GM19193 (cell line): Measurements from ENCODE around the gene NAE1.

ENCODE experiments used
- POLR2A ChIP-seq: IDR thresholded peaks from 4 replicates; pipeline ENCODE4 v1.6.1; 2011; ENCODE audit not compliant: insufficient read depth, insufficient read length; ENCODE audit errors: extremely low read depth

The NAE1 gene

GRCh38 chr16:66830422-66831404 lies at the start of gene NAE1:
TSS of gene NAE1 (minus strand) at chr16:66830976. CDS start at chr16:66830899, 77 bp downstream.
- peak; percentile 91 for TF ChIP-seq POLR2A

DNA sequence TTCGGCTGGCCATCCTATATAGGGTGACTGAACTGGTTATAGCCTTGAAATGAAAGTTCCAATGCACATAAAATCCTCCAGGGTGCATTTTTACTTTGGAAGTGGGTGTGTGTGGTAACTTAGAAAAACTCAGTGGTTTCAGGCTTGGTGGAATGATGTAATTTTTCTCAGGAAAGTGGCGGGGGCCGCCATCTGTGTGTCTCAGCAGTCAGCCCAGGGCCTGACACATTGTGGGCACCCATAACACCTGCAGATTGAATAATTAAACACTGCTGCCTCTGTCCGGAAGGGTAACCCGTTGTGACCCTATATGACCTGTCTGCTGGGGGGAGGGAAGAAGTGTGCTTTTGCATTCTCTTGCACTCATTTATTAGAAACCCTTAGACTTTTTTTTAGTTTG lies 47.3 kb upstream of the NAE1 start:
- no peak for TF ChIP-seq POLR2A

DNA sequence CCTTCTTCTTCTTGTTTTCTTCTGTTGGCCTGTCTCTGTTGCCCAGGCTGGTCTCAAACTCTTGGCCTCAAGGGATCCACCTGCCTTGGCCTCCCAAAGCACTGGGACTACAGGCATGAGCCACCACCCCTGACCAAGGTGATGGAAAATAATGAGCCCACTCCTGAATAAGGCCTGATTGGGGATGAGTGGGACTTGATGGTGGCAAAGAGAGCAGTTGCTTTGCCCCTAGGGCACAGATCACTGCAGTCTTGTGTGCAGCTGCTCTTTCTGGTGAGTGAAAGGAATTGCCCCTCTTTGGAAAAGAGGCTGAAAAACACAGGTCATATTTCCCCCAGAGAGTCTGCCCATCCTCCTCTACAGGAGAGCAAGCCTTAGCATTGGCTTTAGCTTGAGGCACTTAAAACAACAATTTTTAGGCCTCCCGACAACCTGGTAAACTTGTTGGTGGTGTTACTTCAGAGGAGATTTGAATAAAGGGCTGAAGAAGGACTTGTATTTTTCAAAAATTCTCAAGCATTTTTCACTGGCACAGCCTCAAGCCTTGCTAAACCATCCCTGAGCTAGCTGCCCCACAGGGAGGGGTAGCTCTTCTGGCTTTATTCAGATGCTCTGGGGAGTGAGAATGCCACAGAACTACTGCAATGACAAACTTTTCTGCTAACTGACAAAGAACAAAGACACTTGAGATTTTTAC lies 43.5 kb upstream of the NAE1 start:
- no peak for TF ChIP-seq POLR2A

DNA sequence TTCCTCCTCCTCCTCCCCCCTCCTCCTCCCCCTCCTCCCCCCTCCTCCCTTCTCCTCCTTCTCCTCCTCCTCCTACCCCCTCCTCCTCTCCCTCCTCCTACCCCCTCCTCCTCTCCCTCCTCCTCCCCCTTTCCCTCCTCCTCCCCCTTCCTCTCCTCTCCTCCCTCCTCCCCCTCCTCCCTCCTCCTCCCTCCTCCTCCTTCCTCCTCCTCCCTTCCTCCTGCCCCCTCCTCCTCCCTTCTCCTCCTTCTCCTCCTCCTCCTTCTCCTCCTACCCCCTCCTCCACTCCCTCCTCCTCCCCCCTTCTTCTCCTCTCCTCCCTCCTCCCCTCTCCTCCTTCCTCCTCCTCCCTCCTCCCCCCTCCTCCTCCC lies 42.9 kb upstream of the NAE1 start:
- no peak for TF ChIP-seq POLR2A

DNA sequence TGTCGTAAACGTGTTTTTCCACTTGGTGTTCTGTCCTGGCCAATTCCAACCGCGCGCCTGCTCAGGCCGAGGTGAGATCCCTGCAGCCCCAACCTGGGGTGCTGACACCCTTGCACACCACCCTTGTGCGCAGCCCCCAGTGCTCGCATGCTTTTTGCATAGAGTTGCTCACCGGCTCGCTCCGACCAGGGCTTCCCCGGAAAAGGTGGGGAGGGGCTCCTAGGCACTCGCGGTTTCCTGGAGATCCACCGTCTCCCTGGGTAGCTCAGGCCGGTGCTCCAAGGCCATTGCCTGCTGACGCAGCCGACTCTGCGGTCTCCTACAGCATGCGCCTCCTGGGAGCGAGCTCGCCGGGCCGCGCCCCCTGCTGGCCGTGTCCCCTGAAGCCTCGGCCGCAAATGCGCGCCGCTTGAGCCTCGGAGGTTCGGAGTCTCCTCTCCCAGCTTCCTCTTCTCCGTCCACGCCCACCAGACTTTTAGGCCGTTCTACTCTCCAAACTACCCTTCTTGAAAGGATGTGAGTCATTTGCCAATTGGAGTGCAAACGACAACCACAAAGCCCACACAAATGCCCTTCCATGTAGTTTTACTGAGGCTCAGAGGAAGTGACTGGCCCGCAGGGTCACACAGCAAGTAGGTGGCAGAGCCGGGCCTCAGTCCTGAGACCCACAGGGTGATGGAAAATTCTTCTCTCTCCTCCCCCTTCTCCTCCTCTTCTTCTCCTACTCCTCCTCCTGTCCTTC lies 42.3 kb upstream of the NAE1 start:
- peak; percentile 30 for TF ChIP-seq POLR2A

DNA sequence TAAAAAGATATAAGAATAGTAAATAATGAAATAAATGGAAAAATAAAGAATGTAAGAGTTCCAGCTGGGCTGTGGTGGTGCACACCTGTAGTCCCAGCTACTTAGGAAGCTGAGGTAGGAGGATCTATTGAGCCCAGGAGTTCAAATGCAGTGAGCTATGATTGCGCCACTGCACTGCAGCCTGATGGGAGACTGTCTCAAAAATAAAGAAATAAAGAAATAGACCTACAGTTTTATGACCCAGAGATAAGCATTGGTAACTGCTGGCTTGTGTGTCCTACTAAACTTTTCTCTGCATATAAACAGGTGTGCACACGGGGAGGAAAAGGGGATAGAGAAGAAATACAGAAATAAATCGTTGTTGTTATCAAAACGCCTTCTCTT lies 41.8 kb upstream of the NAE1 start:
- no peak for TF ChIP-seq POLR2A

DNA sequence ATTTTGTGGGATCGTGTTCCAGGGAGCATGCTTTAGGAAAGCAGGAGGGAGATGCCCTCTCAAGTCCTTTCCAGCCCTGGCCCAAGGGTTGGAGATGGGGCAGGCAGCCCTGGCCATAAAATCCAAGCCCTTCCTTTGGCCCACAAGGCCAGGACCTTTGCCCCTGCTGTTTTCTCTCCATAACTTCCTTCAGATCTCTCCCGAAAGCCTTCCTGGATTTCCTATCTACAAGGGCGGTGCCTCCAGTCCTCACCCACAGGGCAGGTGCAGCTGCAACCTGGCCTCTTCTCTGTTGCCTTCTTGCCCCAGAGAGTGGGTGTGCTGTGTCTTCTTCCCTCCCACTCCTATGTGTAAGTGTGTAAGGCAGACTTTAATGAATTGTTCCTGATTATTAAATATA lies 41.1 kb upstream of the NAE1 start:
- no peak for TF ChIP-seq POLR2A

DNA sequence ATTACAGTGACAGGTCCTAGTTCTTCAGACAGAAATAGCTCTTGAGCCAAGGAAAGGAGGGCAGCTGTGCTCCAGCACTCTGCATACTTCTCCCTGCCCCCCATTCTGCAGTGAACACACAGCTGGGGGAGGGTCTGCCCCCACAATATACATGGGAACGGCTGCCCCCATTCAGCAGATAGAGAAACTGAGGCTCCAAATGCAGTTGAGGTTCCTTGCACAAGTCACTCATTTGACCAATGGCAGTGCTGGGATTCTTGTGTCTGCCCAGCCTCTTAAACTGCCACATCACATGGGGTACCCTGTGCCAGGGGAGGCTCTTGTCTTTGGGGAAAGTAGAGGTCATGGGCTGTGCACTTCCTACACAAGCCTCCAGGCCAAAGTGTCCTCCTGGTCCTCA lies 38.6 kb upstream of the NAE1 start:
- no peak for TF ChIP-seq POLR2A

DNA sequence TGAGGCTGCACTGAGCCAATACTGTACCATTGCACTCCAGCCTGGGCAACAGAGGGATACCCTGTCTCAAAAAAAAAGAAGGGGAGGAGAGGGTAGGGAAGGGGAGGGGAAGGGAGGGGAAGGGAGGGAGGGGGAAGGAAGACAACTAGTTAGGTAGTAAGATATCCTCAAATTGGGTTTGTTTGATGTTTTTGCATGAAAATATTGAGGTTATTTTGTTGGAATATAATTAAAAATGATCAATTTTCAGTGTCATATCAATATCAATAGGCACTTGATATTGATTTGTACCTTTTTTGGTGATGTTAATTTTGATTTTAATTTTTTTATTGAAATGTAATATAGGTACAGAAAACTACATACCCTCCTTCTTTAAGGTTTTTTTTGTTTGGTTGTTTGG lies 32.9 kb upstream of the NAE1 start:
- no peak for TF ChIP-seq POLR2A

- no peak for TF ChIP-seq POLR2A
These were observed 31.3 kb upstream of the NAE1 start for GRCh38 chr16:66862023-66862520.

- TF ChIP-seq POLR2A, result no peak
These were observed 28.8 kb upstream of the NAE1 start for GRCh38 chr16:66859397-66860068.

DNA sequence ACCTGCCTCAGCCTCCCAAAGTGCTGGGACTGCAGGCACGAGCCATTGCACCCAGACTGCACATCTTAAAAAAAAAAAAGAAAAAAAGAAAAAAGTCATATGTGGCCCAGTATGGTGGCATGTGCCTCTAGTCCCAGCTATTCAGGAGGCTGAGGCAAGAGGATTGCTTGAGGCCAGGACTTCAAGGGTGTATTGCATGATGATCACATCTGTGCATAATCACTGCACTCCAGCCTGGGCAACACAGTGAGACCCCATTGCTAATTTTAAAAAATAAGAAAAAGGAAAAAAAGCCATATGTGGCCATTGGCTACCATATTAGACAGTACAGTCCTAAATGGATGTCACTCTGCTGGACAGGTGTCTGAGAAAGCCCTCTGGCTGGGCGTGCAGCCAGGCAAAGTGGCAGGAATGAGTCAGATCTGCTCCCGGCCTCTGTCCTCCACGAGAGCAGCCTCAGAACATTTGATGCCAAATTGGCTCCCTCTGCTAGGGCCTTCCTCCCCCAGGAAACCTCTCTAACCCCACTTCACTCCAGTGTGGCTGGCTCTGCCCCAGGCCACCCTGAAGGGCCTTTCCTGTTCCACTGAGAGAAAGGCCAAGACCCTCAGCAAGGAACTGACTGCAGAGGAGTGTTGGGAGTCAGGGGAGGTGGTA lies 28.1 kb upstream of the NAE1 start:
- TF ChIP-seq POLR2A, result no peak

DNA sequence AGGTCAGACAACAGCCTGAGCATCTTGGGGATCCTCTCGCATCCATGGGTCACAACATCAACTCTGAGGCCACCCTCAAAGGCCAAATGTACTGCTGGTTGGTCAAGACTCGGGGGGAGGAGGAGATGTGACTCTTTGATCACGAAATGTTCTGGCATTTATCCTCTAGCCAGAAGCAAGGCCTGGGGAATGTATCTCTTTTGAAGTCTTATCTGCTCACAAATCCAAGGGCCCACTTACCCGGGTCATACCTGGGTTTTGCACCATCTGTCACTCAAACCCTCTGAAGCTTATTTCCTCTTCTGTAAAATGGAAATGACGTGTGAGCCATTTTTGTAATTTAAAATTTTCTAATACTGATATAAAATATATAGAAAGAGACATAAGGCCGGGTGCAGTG lies 26.7 kb upstream of the NAE1 start:
- no peak for TF ChIP-seq POLR2A

DNA sequence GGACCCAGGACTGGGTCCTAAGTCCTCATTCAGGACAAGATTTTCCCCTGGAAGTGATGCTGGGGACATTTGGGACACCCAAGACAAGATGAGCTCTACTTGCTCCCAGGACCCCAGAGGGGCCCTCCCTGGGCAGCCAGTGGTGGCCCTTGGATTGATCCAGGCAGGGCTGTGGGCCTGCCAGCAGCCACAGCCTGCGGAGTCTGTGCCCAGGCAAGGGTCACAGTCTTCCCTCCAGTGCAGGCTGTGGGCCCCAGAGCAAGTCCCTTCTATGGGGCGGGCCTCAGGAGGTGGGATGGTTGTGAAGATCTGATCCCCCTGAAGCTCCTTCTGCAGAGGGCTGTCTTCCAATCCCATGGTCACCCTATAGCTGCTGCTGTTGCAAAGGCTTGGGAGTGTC lies 26.0 kb upstream of the NAE1 start:
- TF ChIP-seq POLR2A, result no peak

DNA sequence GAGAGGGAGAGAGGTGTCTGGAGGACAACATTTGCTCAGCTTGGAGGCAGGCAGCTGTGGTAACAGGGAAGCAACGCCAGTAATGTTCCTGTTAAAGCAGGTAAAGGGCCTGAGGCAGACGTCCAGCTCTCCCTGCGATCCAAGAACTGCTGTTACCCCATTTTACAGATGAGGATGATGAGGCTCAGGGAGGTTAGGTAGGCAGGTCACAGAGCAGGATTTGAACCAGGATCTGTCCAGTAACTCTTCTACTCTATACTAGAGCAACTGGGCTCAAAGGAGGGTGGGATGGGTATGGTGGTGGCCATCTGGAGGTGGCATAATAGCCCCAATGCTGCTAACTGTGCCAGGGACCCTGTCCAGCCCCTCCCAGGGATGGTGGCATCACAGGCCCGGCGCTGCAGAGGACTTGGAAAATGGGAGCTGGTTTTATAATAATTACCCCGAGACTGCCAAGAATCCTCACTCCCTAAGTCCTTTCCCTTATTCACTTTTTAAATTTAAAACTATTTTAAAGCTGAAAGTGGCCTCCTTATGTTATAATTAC lies 25.5 kb upstream of the NAE1 start:
- TF ChIP-seq POLR2A, result no peak
